Retinal pigment epithelial cell (primary cell): ENCODE data around the gene DYNLRB1.
A peak's percentile ranks its signal among the peaks of the same experiment; 100 is the strongest.

Experiments
- DNase-seq: peaks from one replicate; pipeline ENCODE4 v3.0.0-alpha.2; 2010; ENCODE audit warnings: low read depth
- H3K4me3 ChIP-seq: 2 replicates; pipeline ENCODE4 v1.5.1; 2011; ENCODE audit warnings: mild to moderate bottlenecking, low read length, control low read depth, moderate library complexity
- CTCF ChIP-seq: conservative IDR thresholded peaks from 2 replicates; pipeline ENCODE4 v1.5.1; 2011; ENCODE audit warnings: low read depth, low read length, control low read depth, inconsistent platforms

DYNLRB1 gene

GRCh38 chr20:34578521-34578920 is 62.3 kb downstream of the DYNLRB1 start:
- no peak for DNase-seq
- TF ChIP-seq CTCF: no peak
- H3K4me3 ChIP-seq: no peak overlapping the region

GRCh38 chr20:34579191-34579978 is 63.2 kb downstream of the DYNLRB1 start:
- no peak for DNase-seq
- no peak overlapping the region for H3K4me3 ChIP-seq
- peak; percentile 80 for TF ChIP-seq CTCF

GRCh38 chr20:34579979-34580940 is 64.0 kb downstream of the DYNLRB1 start:
- TF ChIP-seq CTCF: no peak
- DNase-seq: no peak
- H3K4me3 ChIP-seq: no peak overlapping the region

GRCh38 chr20:34581341-34582184 is 65.3 kb downstream of the DYNLRB1 start:
- no peak for TF ChIP-seq CTCF
- no peak for DNase-seq
- H3K4me3 ChIP-seq: no peak overlapping the region

GRCh38 chr20:34582221-34582620 is 66.0 kb downstream of the DYNLRB1 start:
- DNase-seq: no peak
- H3K4me3 ChIP-seq: no peak overlapping the region
- TF ChIP-seq CTCF: no peak

GRCh38 chr20:34582911-34583310 is 66.7 kb downstream of the DYNLRB1 start:
- H3K4me3 ChIP-seq: no peak overlapping the region
- no peak for DNase-seq
- TF ChIP-seq CTCF: no peak
